Esophagus (tissue), 2 donors: ENCODE results near the gene PITPNC1. TPM values are rescaled to one million over a fixed set of nuclear protein-coding genes. Genes with fewer than 3 reads are reported as not detected.
"Not testable (repeated sequence)": the region's sequence is repeated elsewhere in the genome, so short reads cannot be mapped to it uniquely, and the experiment has no call there.

ENCODE experiments used
- H3K27ac ChIP-seq, 2 donors: one replicate each; pipeline ENCODE4 v1.5.1; 2013; ENCODE audit warnings: low read depth in 2 of 2, mild to moderate bottlenecking in 2 of 2, inconsistent platforms in 1 of 2, low read length in 1 of 2, moderate library complexity in 1 of 2
- H3K27me3 ChIP-seq, 2 donors: one replicate each; pipeline ENCODE4 v1.6.1; 2013; ENCODE audit warnings: low read length in 2 of 2, control low read depth in 1 of 2, mild to moderate bottlenecking in 1 of 2; ENCODE audit not compliant: insufficient read depth in 2 of 2, control insufficient read depth in 1 of 2
- H3K36me3 ChIP-seq, 2 donors: one replicate each; pipeline ENCODE4 v1.6.1; 2013; ENCODE audit warnings: low read length in 1 of 2; ENCODE audit not compliant: control insufficient read depth in 2 of 2, insufficient read depth in 2 of 2
- H3K4me1 ChIP-seq, 2 donors: one replicate each; pipeline ENCODE4 v1.6.1; 2013; ENCODE audit warnings: low read length in 1 of 2; ENCODE audit not compliant: control insufficient read depth in 2 of 2, insufficient read depth in 2 of 2
- H3K4me3 ChIP-seq, 2 donors: one replicate each; pipeline ENCODE4 v1.5.1; 2013; ENCODE audit warnings: low read length in 2 of 2, mild to moderate bottlenecking in 2 of 2, low read depth in 1 of 2, moderate library complexity in 1 of 2
- H3K9me3 ChIP-seq, 2 donors: one replicate each; pipeline ENCODE4 v1.6.1; 2013; ENCODE audit warnings: mild to moderate bottlenecking in 2 of 2, low read depth in 1 of 2, low read length in 1 of 2, moderate library complexity in 1 of 2; ENCODE audit not compliant: control insufficient read depth in 2 of 2, insufficient read depth in 1 of 2
- WGBS, 2 donors: extraction: QIAGEN DNeasy Blood & Tissue Kit; methylation state at CpG; one replicate each; pipeline ENCODE4 v1.1.7; 2013; 5-methylcytosine and 5-hydroxymethylcytosine counted together
- polyA plus RNA-seq, 2 donors: library from polyadenylated mRNA; stranded (reverse); fragments of 200-250 nt; gene quantifications; one replicate each; pipeline ENCODE4 v1.2.3, GENCODE V29; 2013
- donor health status: healthy with polysubstance abuse.
- donor health status: Bipolar disorder and iron deficiency.

Gene PITPNC1
- polyA plus RNA-seq, 2 donors, result 7.9 to 9.6 TPM

- no peak overlapping the region for H3K4me3 ChIP-seq
- H3K27me3 ChIP-seq, result no peaks in the 10 kb centered on the region
- no peak overlapping the region for H3K27ac ChIP-seq
- no peaks in the 10 kb centered on the region for H3K36me3 ChIP-seq
- WGBS, 2 donors, result 95 to 97% methylated on average over 8 of the region's 8 CpGs
- H3K4me1 ChIP-seq, result peaks cover 0 to 5% of the 10 kb centered on the region in 2 donors
- no peaks in the 10 kb centered on the region for H3K9me3 ChIP-seq
These were observed 243.0 kb downstream of the PITPNC1 start for GRCh38 chr17:67620088-67620487.

GRCh38 chr17:67620636-67621035, 243.6 kb downstream of the PITPNC1 start:
- no peaks in the 10 kb centered on the region for H3K27me3 ChIP-seq
- H3K4me3 ChIP-seq, result no peak overlapping the region
- peaks cover 0 to 2% of the 10 kb centered on the region in 2 donors for H3K4me1 ChIP-seq
- H3K27ac ChIP-seq, result no peak overlapping the region
- WGBS, 2 donors, result 81 to 86% methylated on average over 8 of the region's 8 CpGs
- H3K36me3 ChIP-seq, result no peaks in the 10 kb centered on the region
- H3K9me3 ChIP-seq, result no peaks in the 10 kb centered on the region

GRCh38 chr17:67623767-67624166, 246.7 kb downstream of the PITPNC1 start:
- no peak overlapping the region for H3K4me3 ChIP-seq
- 75 to 84% methylated on average over 2 of the region's 2 CpGs for WGBS, 2 donors
- no peaks in the 10 kb centered on the region for H3K36me3 ChIP-seq
- H3K27me3 ChIP-seq, result no peaks in the 10 kb centered on the region
- no peaks in the 10 kb centered on the region for H3K9me3 ChIP-seq
- no peak overlapping the region for H3K27ac ChIP-seq
- peaks cover 0 to 5% of the 10 kb centered on the region in 2 donors for H3K4me1 ChIP-seq

DNA sequence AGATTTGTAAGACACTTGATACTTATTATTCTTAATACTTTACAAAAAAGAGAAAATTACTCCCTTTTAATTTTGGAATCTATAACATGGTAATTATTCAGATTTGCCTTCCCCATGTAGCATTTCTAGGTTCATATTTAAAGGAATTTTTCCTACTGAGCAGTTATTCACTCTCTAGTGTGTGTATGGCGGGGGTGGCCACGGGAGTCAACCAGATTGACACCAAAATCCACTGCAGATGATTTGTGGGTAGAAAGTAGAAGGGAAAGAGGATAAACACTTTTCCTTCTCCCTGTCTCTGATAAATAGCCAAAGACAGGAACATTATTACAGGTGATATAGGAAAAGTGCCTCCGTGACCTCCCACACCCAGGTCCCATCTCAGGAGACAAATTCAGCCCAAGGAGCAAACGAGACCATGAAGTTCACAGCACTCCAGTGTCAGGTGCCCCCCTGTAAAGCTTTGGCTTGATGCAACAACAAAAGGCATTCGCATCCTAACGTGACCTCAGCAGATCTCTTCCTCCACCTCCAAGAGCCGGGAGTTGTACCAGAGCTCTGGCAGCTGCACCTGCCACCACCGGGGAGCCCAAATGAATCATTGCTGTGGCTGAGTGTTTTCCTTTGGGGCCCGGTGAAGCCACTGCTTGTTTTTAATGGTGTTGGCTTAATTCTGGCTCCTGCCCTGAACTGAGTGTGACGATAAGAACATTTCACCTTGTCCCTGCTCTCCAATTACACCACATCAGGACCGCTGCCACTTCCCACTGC, 248.0 kb downstream of the PITPNC1 start:
- 74 to 75% methylated on average over 11 of the region's 11 CpGs for WGBS, 2 donors
- Histone ChIP-seq H3K27ac (no peak overlapping the region), H3K9me3 (no peaks in the 10 kb centered on the region), H3K4me3 (no peak overlapping the region), H3K36me3 (no peaks in the 10 kb centered on the region), H3K27me3 (no peaks in the 10 kb centered on the region), H3K4me1 (peaks cover 0 to 5% of the 10 kb centered on the region in 2 donors)

- no peaks in the 10 kb centered on the region for H3K27me3 ChIP-seq
- no peak overlapping the region for H3K4me3 ChIP-seq
- no peak overlapping the region for H3K27ac ChIP-seq
- no peaks in the 10 kb centered on the region for H3K36me3 ChIP-seq
- H3K4me1 ChIP-seq, result peaks cover 0 to 2% of the 10 kb centered on the region in 2 donors
- WGBS, 2 donors, result 96 to 98% methylated on average over 4 of the region's 4 CpGs
- H3K9me3 ChIP-seq, result no peaks in the 10 kb centered on the region
These were observed 248.9 kb downstream of the PITPNC1 start for GRCh38 chr17:67625971-67626370.

DNA sequence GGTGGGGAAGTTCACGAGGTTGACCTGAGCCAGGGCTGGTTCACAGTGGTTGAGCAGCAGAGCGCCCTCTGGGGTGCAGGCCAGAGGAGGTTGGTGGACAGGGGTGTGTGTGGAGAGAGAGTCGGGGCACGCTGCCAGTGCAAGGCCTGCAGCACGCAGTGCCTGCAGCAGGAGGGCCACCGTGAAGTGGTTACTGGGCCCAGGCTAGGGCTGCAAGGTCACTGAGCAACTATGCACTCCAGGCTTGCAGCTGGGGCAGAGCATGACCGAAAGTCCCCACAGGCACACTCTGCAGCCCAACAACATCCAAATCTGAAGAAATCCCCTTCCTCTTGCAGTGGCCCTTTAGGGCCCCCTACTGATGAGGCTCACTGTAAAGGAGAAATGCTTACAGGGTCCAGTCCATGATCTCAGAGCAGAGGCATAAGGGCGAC, 251.5 kb downstream of the PITPNC1 start:
- Histone ChIP-seq H3K36me3 (no peaks in the 10 kb centered on the region), H3K9me3 (no peaks in the 10 kb centered on the region), H3K4me1 (peaks cover 0 to 2% of the 10 kb centered on the region in 2 donors), H3K27ac (no peak overlapping the region), H3K4me3 (no peak overlapping the region), H3K27me3 (no peaks in the 10 kb centered on the region)
- 83 to 86% methylated on average over 8 of the region's 8 CpGs for WGBS, 2 donors

DNA sequence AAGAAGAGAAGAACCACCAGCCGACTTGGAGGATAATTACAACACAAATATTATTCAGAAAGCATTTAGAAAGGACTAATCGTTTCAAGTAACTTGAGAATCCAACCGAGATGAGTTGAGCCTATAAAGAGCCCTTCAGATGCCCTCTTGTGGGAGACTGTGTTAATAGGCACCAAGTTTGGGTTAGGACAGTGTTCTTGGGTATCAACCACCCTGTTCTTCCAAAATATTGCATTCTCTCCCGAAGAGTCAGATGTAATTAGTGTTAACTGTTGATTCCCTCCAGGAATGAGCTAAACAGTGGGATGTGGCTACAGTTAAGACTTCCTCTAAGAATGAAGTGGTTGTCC, 252.9 kb downstream of the PITPNC1 start:
- Histone ChIP-seq H3K27ac (no peak overlapping the region), H3K9me3 (no peaks in the 10 kb centered on the region)
- WGBS, 2 donors, result 17 to 21% methylated on average over 4 of the region's 4 CpGs

DNA sequence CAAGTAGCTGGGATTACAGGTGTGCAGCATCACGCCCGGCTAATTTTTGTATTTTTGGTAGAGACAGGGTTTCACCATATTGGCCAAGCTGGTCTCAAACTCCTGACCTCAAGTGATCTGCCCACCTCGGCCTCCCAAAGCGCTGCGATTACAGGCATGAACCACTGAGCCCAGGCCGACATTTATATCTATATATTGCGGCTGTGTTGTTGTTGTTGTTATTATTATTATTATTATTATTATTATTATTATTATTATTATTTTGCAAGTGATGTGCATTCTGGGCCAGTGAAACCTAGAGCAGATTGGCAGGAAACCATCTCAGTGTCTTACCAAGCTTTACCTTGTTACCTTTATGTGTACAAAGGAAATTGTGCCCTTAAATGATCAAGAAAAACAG, 253.8 kb downstream of the PITPNC1 start:
- not testable (repeated sequence) for H3K27ac ChIP-seq, H3K4me3 ChIP-seq, H3K4me1 ChIP-seq, H3K36me3 ChIP-seq, H3K27me3 ChIP-seq, H3K9me3 ChIP-seq
- 94 to 99% methylated on average over 7 of the region's 7 CpGs for WGBS, 2 donors

More for the DNA sequence above, 252.9 kb downstream of the PITPNC1 start:
- Histone ChIP-seq H3K4me1 (peaks cover 0 to 2% of the 10 kb centered on the region in 2 donors), H3K27me3 (no peaks in the 10 kb centered on the region), H3K4me3 (no peak overlapping the region), H3K36me3 (no peaks in the 10 kb centered on the region)

DNA sequence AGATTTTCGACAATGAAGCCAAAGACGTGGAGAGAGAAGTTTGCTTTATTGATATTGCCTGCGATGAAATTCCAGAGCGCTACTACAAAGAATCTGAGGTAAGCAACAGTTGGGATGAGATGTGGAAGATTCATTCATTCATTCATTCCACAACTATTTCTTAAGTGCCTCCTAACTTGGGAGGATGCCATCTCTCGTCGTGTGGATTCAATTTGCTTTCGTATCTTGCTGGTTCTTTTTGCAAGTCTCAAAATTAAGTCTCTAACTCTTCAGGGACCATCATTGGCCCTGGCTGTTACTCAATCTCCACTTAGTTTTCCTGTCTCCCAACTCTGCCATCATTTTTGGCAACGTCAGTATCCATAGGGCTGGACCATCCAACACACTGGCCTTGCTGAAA, 255.1 kb downstream of the PITPNC1 start:
- no peak overlapping the region for H3K27ac ChIP-seq
- no peaks in the 10 kb centered on the region for H3K27me3 ChIP-seq
- H3K9me3 ChIP-seq, result no peaks in the 10 kb centered on the region
- no peaks in the 10 kb centered on the region for H3K36me3 ChIP-seq
- H3K4me3 ChIP-seq, result no peak overlapping the region
- 87 to 88% methylated on average over 8 of the region's 8 CpGs for WGBS, 2 donors
- peaks cover 4 to 5% of the 10 kb centered on the region in 2 donors for H3K4me1 ChIP-seq

DNA sequence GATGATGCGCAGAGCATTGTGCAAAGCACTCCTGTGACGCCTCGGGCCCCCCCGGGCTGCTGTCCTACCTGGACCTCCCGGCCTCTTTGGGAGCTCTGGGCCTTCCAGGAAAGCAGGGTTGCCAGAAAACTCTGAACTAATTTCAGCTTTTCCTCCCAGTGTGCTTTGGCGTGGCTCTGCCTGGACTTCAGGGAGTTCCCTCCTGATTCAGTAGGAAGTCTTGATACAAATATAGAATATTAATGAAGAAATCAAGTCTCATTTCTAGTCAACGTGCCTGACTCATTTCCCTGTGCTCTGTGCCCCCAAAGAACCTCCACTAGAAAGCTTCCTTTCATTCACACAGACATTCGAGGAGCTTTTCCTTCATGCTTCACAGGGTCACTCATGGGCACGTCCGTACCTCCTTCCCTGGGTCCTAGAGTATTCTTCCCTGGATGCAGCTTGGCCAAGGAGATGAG, 256.7 kb downstream of the PITPNC1 start:
- H3K9me3 ChIP-seq, result no peaks in the 10 kb centered on the region
- peaks cover 6 to 9% of the 10 kb centered on the region in 2 donors for H3K4me1 ChIP-seq
- WGBS, 2 donors, result 67 to 68% methylated on average over 10 of the region's 10 CpGs
- H3K27ac ChIP-seq, result no peak overlapping the region
- H3K27me3 ChIP-seq, result no peaks in the 10 kb centered on the region
- no peaks in the 10 kb centered on the region for H3K36me3 ChIP-seq
- H3K4me3 ChIP-seq, result no peak overlapping the region
